HepG2 (cell line): ENCODE measurements around the gene TNK1. TPM values are rescaled to one million over a fixed set of nuclear protein-coding genes. Genes with fewer than 3 reads are reported as not detected.

Source experiments
- ATAC-seq: fragments of 200-7000 bp; cut with Tn5 transposase; 3 replicates; pipeline ENCODE4 v1.9.1; 2020; ENCODE audit warnings: mild to moderate bottlenecking, moderate library complexity
- BruUV-seq: library from RNA; stranded (reverse); fragments of 400-500 nt; replicated peaks from 2 replicates; lab custom pipeline; 2021; lab: Mats Ljungman, UMichigan
- CTCF ChIA-PET: fragments of 300-600 bp; formaldehyde crosslinking; extraction: SDS; loops from one replicate; lab custom pipeline; 2021; ENCODE audit warnings: low total read pairs, inconsistent platforms, low intra/inter-chr PET ratio; lab: Yijun Ruan, JAX
- POLR2A ChIA-PET: fragments of 350-600 bp; sonication (Branson Sonifier 250); formaldehyde crosslinking; loops from one replicate; lab custom pipeline; 2020; ENCODE audit warnings: antibody characterized with exemption, inconsistent platforms; lab: Yijun Ruan, JAX
- DNase-seq: peaks from one replicate; pipeline ENCODE4 v3.0.0-alpha.2; 2015; ENCODE audit warnings: low spot score
- FAIRE-seq: peaks from 3 replicates; lab custom pipeline; 2011; peaks lifted over from hg19 to GRCh38; lab: Jason Lieb, UNC
- H2AFZ ChIP-seq: one replicate; pipeline ENCODE4 v1.6.1; 2011; ENCODE audit warnings: low read length, inconsistent platforms
- H3K27ac ChIP-seq: fragments of 300-600 bp; 3 replicates; pipeline ENCODE4 v1.8.0; 2011; ENCODE audit warnings: mixed run types, mild to moderate bottlenecking, mixed read lengths, low read length, inconsistent platforms; ENCODE audit not compliant: insufficient read depth; ENCODE audit errors: extremely low read length
- H3K27me3 ChIP-seq, 2 experiments: fragments of 200-600 bp in 1 of 2; 2 replicates in 1 of 2; 3 replicates in 1 of 2; pipeline versions ENCODE4 v1.6.0 to v1.8.0; 2011; ENCODE audit warnings: low read length in 2 of 2, mild to moderate bottlenecking in 2 of 2, moderate library complexity in 2 of 2, inconsistent platforms in 1 of 2; ENCODE audit not compliant: insufficient read depth in 2 of 2, control insufficient read depth in 1 of 2
- H3K36me3 ChIP-seq, 2 experiments: fragments of 200-600 bp in 1 of 2; replicated peaks in 1 of 2; 2 replicates in 1 of 2; 3 replicates in 1 of 2; pipeline versions ENCODE4 v1.5.1 to v1.8.0; 2011; ENCODE audit warnings: low read length in 2 of 2, inconsistent platforms in 1 of 2; ENCODE audit not compliant: insufficient read depth in 2 of 2, control insufficient read depth in 1 of 2
- H3K4me1 ChIP-seq: 2 replicates; pipeline ENCODE4 v1.5.1; 2012; ENCODE audit warnings: low read length, inconsistent platforms; ENCODE audit not compliant: insufficient read depth
- H3K4me2 ChIP-seq: 2 replicates; pipeline ENCODE4 v1.6.0; 2011; ENCODE audit warnings: low read depth, low read length, inconsistent platforms
- H3K4me3 ChIP-seq, 3 experiments: fragments of 200-600 bp in 1 of 3; sonication (generic), shearing (Covaris generic) in 1 of 3; replicated peaks in 1 of 3; 2 replicates each; pipeline ENCODE4 v1.5.1; 2011 to 2016; ENCODE audit warnings: low read length in 3 of 3, inconsistent platforms in 2 of 3, low read depth in 2 of 3, mild to moderate bottlenecking in 2 of 3, control low read depth in 1 of 3, mixed read lengths in 1 of 3; ENCODE audit not compliant: insufficient read depth in 1 of 3
- H3K79me2 ChIP-seq: one replicate; pipeline ENCODE4 v1.6.1; 2011; ENCODE audit warnings: low read length, inconsistent platforms; ENCODE audit not compliant: insufficient read depth
- H3K9ac ChIP-seq: 2 replicates; pipeline ENCODE4 v1.6.0; 2011; ENCODE audit warnings: mild to moderate bottlenecking, low read depth, low read length, inconsistent platforms; ENCODE audit not compliant: insufficient read depth
- H3K9me3 ChIP-seq: 2 replicates; pipeline ENCODE4 v1.5.1; 2012; ENCODE audit warnings: mild to moderate bottlenecking, low read length
- H4K20me1 ChIP-seq: 2 replicates; pipeline ENCODE4 v1.6.0; 2011; ENCODE audit warnings: inconsistent platforms, mild to moderate bottlenecking, low read length, moderate library complexity; ENCODE audit not compliant: insufficient read depth
- KLF9 ChIP-seq: IDR thresholded peaks from 2 replicates; pipeline ENCODE4 v1.6.1; 2016; ENCODE audit warnings: low read depth
- PRMT3 ChIP-seq: sonication (generic); formaldehyde crosslinking; IDR thresholded peaks from 2 replicates; pipeline ENCODE4 v1.8.1; 2022; ENCODE audit warnings: low read depth, mild to moderate bottlenecking, moderate library complexity, missing genetic modification reagents, borderline replicate concordance
- RBAK ChIP-seq: sonication (generic); formaldehyde crosslinking; IDR thresholded peaks from 2 replicates; pipeline ENCODE4 v1.5.1; 2020; ENCODE audit warnings: mild to moderate bottlenecking, missing genetic modification reagents
- STAT5B ChIP-seq: sonication (generic); formaldehyde crosslinking; IDR thresholded peaks from 2 replicates; pipeline ENCODE4 v1.4.0; 2020; ENCODE audit warnings: missing genetic modification reagents
- ZNF17 ChIP-seq: sonication (generic); formaldehyde crosslinking; IDR thresholded peaks from 2 replicates; pipeline ENCODE4 v1.5.0; 2020; ENCODE audit warnings: mild to moderate bottlenecking, missing genetic modification reagents
- ZNF232 ChIP-seq: sonication (generic); formaldehyde crosslinking; IDR thresholded peaks from 2 replicates; pipeline ENCODE4 v1.4.0; 2020; ENCODE audit warnings: missing genetic modification reagents, borderline replicate concordance
- ZNF333 ChIP-seq: sonication (generic); formaldehyde crosslinking; IDR thresholded peaks from 2 replicates; pipeline ENCODE4 v1.4.0; 2020; ENCODE audit warnings: mild to moderate bottlenecking, missing genetic modification reagents, borderline replicate concordance
- ZNF33A ChIP-seq: sonication (generic); formaldehyde crosslinking; IDR thresholded peaks from 2 replicates; pipeline ENCODE4 v1.5.1; 2020; ENCODE audit warnings: missing genetic modification reagents, mild to moderate bottlenecking, moderate library complexity, borderline replicate concordance
- ZNF777 ChIP-seq: sonication (generic); formaldehyde crosslinking; IDR thresholded peaks from 2 replicates; pipeline ENCODE4 v1.4.0; 2020; ENCODE audit warnings: missing genetic modification reagents
- WGBS: methylation state at CpG from one replicate; pipeline ENCODE4 v1.1.6; 2017; ENCODE audit warnings: low lambda C conversion rate; 5-methylcytosine and 5-hydroxymethylcytosine counted together
- in situ Hi-C: cut with HindIII; loops from 2 replicates; pipeline ENCODE4 v1.10.0; 2017; ENCODE audit warnings: low pct_unique_long_range_greater_than_20kb; ENCODE audit not compliant: extremely low pct_ligation_motif_present
- intact Hi-C: fragments of 100-400 bp; cut with micrococcal nuclease; formaldehyde crosslinking; loops from one replicate; pipeline ENCODE4 v1.10.0; 2022; ENCODE audit not compliant: unreplicated experiment
- polyA plus RNA-seq, 8 experiments: library from polyadenylated mRNA; depleted of rRNA in 3 of 8; stranded (reverse) in 7 of 8; unstranded in 1 of 8; fragments of >200 nt; fragmentation: Illumina TruSeq in 4 of 8; extraction: Trizol in 4 of 8; gene quantifications; 2 replicates each; pipeline versions ENCODE4 v1.2.1 to v1.2.3, GENCODE V29; 2011 to 2016; ENCODE audit warnings: low read depth in 4 of 8, missing spikeins in 1 of 8, mixed read lengths in 1 of 8; ENCODE audit not compliant: insufficient read depth in 1 of 8
- total RNA-seq, 5 experiments: library from RNA; depleted of rRNA; stranded (reverse); fragments of >200 nt; fragmentation: Illumina TruSeq; extraction: Trizol; gene quantifications; 2 replicates each; pipeline ENCODE4 v1.2.3, GENCODE V29; 2016; ENCODE audit warnings: low read depth in 1 of 5
- TF ChIP-seq, protein P1 (sequence below), 2 experiments: sonication (generic) in 1 of 2; formaldehyde crosslinking in 1 of 2; IDR thresholded peaks; 2 replicates each; pipeline versions ENCODE4 v1.6.1 to v1.9.0; 2014 to 2022; ENCODE audit warnings: antibody characterized with exemption in 1 of 2, borderline replicate concordance in 1 of 2, inconsistent platforms in 1 of 2, low read depth in 1 of 2, missing genetic modification reagents in 1 of 2
- TF ChIP-seq, protein P2 (sequence below): IDR thresholded peaks from 2 replicates; pipeline ENCODE4 v1.6.1; 2016; ENCODE audit warnings: mild to moderate bottlenecking
- TF ChIP-seq, protein P3 (sequence below): sonication (generic); formaldehyde crosslinking; conservative IDR thresholded peaks from 2 replicates; pipeline ENCODE4 v1.5.0; 2020; ENCODE audit warnings: missing genetic modification reagents

Gene TNK1
- total and polyA plus RNA-seq, 2 of the 13 experiments (the other 11 are each of a cell fraction or from before 2014, with no cell fraction given), result 2.0 to 3.5 TPM

DNA sequence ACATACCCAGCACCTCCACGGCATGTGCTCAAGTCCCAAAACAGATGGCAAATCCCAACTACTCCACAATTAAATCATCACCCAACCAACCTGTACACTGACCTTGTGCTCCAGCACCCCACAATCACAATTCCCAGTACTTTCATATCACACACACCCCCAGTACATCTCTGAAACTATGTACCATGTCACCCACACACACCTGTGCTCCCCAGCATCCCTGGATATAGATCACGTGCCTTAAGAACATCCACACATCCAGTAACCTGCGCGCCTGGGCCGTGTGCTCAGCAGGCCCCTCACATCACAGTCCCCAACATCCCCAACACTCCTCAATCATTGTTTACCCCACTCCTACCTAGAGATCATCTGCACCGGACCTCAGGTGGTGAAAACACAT is 28.8 kb downstream of the TNK1 start:
- no peaks in the 10 kb centered on the region for H3K27me3 ChIP-seq
- WGBS, result 85% methylated on average over 6 of the region's 6 CpGs
- TF ChIP-seq RBAK (CRISPR knock-in tag), result no peak
- no peak for TF ChIP-seq ZNF777
- no peak for TF ChIP-seq ZNF17 (CRISPR knock-in tag)
- no peak for TF ChIP-seq ZNF33A (CRISPR knock-in tag)
- TF ChIP-seq ZNF232 (CRISPR knock-in tag), result no peak
- TF ChIP-seq, protein P1, sequence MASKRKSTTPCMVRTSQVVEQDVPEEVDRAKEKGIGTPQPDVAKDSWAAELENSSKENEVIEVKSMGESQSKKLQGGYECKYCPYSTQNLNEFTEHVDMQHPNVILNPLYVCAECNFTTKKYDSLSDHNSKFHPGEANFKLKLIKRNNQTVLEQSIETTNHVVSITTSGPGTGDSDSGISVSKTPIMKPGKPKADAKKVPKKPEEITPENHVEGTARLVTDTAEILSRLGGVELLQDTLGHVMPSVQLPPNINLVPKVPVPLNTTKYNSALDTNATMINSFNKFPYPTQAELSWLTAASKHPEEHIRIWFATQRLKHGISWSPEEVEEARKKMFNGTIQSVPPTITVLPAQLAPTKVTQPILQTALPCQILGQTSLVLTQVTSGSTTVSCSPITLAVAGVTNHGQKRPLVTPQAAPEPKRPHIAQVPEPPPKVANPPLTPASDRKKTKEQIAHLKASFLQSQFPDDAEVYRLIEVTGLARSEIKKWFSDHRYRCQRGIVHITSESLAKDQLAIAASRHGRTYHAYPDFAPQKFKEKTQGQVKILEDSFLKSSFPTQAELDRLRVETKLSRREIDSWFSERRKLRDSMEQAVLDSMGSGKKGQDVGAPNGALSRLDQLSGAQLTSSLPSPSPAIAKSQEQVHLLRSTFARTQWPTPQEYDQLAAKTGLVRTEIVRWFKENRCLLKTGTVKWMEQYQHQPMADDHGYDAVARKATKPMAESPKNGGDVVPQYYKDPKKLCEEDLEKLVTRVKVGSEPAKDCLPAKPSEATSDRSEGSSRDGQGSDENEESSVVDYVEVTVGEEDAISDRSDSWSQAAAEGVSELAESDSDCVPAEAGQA (IDR thresholded peaks at IDR 0.05; ENCODE audit: low read depth), result no peak
- TF ChIP-seq, protein P1 (CRISPR knock-in tag; IDR thresholded peaks at IDR 0.05; ENCODE audit: borderline replicate concordance), result no peak
- TF ChIP-seq, protein P2, sequence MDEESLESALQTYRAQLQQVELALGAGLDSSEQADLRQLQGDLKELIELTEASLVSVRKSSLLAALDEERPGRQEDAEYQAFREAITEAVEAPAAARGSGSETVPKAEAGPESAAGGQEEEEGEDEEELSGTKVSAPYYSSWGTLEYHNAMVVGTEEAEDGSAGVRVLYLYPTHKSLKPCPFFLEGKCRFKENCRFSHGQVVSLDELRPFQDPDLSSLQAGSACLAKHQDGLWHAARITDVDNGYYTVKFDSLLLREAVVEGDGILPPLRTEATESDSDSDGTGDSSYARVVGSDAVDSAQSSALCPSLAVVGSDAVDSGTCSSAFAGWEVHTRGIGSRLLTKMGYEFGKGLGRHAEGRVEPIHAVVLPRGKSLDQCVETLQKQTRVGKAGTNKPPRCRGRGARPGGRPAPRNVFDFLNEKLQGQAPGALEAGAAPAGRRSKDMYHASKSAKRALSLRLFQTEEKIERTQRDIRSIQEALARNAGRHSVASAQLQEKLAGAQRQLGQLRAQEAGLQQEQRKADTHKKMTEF (CRISPR knock-in tag), result no peak
- TF ChIP-seq, protein P3, sequence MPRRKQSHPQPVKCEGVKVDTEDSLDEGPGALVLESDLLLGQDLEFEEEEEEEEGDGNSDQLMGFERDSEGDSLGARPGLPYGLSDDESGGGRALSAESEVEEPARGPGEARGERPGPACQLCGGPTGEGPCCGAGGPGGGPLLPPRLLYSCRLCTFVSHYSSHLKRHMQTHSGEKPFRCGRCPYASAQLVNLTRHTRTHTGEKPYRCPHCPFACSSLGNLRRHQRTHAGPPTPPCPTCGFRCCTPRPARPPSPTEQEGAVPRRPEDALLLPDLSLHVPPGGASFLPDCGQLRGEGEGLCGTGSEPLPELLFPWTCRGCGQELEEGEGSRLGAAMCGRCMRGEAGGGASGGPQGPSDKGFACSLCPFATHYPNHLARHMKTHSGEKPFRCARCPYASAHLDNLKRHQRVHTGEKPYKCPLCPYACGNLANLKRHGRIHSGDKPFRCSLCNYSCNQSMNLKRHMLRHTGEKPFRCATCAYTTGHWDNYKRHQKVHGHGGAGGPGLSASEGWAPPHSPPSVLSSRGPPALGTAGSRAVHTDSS (CRISPR knock-in tag), result no peak
- TF ChIP-seq STAT5B (CRISPR knock-in tag), result no peak
- TF ChIP-seq ZNF333, result no peak
- no peak for TF ChIP-seq KLF9 (CRISPR knock-in tag)
- TF ChIP-seq PRMT3 (CRISPR knock-in tag), result no peak
- TF ChIP-seq, all 625 proteins: peak for 0
- no peak for DNase-seq
- no peak overlapping the region for H2AFZ ChIP-seq
- H3K4me2 ChIP-seq, result no peak overlapping the region
- H3K4me1 ChIP-seq, result peaks cover 10% of the 10 kb centered on the region
- FAIRE-seq, result no peak
- H3K27ac ChIP-seq, result no peak overlapping the region
- H3K9ac ChIP-seq, result no peak overlapping the region
- H3K36me3 ChIP-seq, result 0 out of 5 replicates have a peak, but pooled peaks cover 0 to 2% of the 10 kb centered on the region in 2 experiments
- no TSS peak for BruUV-seq
- H3K79me2 ChIP-seq, result no peaks in the 10 kb centered on the region
- intact Hi-C loops, result no loop called here
- CTCF ChIA-PET, result no interaction called here
- POLR2A ChIA-PET, result no interaction called here
- in situ Hi-C loops, result no loop called here
- H3K9me3 ChIP-seq, result no peaks in the 10 kb centered on the region
- no peaks in the 10 kb centered on the region for H4K20me1 ChIP-seq
- no peak for ATAC-seq
- H3K4me3 ChIP-seq, result no peak overlapping the region
